Uterus (tissue), 2 donors: ENCODE measurements around the gene CCNC.

Experiments
- POLR2A ChIP-seq, 2 donors: fragments of 450-650 bp; IDR thresholded peaks; one replicate each; pipeline ENCODE4 v1.6.1; 2016; ENCODE audit warnings: antibody characterized with exemption in 2 of 2, mild to moderate bottlenecking in 1 of 2, moderate library complexity in 1 of 2
- TF ChIP-seq, protein P1 (sequence below), 4 experiments: fragments of 200-600 bp in 2 of 4; fragments of 450-650 bp in 2 of 4; sonication (generic) in 2 of 4; IDR thresholded peaks; one replicate each; pipeline ENCODE4 v1.5.1; 2016 to 2019; ENCODE audit warnings: antibody characterized with exemption in 4 of 4, mild to moderate bottlenecking in 2 of 4, moderate library complexity in 1 of 4

DNA sequence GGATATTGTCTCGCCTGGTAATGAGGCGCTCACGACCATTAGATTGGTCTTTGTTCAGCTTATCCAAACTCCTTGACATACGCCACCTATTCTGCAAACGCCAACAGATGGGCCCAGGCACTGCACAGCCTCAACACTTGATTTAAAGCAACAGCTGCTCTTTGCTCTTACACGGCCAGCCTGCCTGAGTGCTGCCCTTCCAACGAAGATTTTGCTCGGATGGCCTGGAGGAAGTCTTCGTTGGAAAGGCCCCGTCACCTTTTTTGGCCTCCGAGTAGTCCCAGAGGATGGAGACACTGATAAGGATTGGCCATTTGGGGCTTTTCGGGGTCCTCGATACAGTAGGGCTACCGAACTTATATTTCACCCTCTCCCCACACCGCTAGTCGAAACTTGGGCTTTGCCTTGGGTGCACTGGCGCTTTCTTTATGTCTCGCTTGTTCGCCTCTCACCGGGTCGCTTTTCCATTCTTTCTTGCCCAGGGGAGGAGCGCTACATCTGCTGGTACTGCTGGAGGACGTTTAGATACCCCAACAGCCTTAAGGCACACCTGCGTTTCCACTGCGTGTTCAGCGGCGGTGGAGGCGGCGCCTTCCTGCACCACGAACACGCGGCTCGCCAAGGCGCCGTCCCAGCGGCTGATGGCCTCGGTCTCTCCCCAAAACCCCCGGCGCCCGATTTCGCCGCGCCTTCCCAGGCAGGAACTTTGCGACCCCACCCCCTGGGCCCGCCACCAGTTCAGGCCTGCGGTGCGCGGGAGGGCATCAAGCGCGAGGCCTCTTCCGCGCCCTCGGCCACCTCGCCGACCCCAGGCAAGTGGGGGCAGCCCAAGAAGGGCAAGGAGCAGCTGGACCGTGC, 44.3 kb upstream of the CCNC start:
- TF ChIP-seq POLR2A (IDR thresholded peaks at IDR 0.05) = no peak
- TF ChIP-seq, protein P1, sequence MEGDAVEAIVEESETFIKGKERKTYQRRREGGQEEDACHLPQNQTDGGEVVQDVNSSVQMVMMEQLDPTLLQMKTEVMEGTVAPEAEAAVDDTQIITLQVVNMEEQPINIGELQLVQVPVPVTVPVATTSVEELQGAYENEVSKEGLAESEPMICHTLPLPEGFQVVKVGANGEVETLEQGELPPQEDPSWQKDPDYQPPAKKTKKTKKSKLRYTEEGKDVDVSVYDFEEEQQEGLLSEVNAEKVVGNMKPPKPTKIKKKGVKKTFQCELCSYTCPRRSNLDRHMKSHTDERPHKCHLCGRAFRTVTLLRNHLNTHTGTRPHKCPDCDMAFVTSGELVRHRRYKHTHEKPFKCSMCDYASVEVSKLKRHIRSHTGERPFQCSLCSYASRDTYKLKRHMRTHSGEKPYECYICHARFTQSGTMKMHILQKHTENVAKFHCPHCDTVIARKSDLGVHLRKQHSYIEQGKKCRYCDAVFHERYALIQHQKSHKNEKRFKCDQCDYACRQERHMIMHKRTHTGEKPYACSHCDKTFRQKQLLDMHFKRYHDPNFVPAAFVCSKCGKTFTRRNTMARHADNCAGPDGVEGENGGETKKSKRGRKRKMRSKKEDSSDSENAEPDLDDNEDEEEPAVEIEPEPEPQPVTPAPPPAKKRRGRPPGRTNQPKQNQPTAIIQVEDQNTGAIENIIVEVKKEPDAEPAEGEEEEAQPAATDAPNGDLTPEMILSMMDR (IDR thresholded peaks at IDR 0.05) = no peak
